Tibial artery (tissue), 4 donors: ENCODE measurements around the gene ELFN2.

Experiments
- DNase-seq, 2 donors: peaks; one replicate each; pipeline ENCODE4 v3.0.0-alpha.2; 2019
- H3K27ac ChIP-seq, 2 donors: fragments of 200-600 bp; sonication (generic) in 1 of 2; 1 replicate in 1 of 2; 2 replicates in 1 of 2; pipeline ENCODE4 v1.5.1; 2018 to 2019; ENCODE audit warnings: mild to moderate bottlenecking in 1 of 2
- H3K27me3 ChIP-seq, 2 donors: fragments of 200-600 bp; sonication (generic) in 1 of 2; one replicate each; pipeline versions ENCODE4 v1.5.1 to v1.6.0; 2016 to 2019
- H3K36me3 ChIP-seq, 3 donors: fragments of 200-600 bp; sonication (generic) in 2 of 3; one replicate each; pipeline ENCODE4 v1.5.1; 2016 to 2019; ENCODE audit warnings: mild to moderate bottlenecking in 2 of 3
- H3K4me1 ChIP-seq, 4 donors: fragments of 200-600 bp; sonication (generic) in 2 of 4; 1 replicate in 3 of 4; 2 replicates in 1 of 4; pipeline ENCODE4 v1.5.1; 2016 to 2019
- H3K4me3 ChIP-seq, 2 donors: fragments of 200-600 bp; sonication (generic) in 1 of 2; 1 replicate in 1 of 2; 2 replicates in 1 of 2; pipeline ENCODE4 v1.5.1; 2018 to 2019; ENCODE audit warnings: mild to moderate bottlenecking in 2 of 2
- H3K9me3 ChIP-seq, 3 donors: fragments of 200-600 bp; sonication (generic) in 1 of 3; one replicate each; pipeline ENCODE4 v1.5.1; 2016 to 2019
- CTCF ChIP-seq, 2 experiments: fragments of 200-600 bp in 1 of 2; fragments of 450-650 bp in 1 of 2; IDR thresholded peaks; one replicate each; pipeline ENCODE4 v1.5.1; 2017 to 2019; ENCODE audit warnings: antibody characterized with exemption in 2 of 2, mild to moderate bottlenecking in 1 of 2, moderate library complexity in 1 of 2
- intact Hi-C: fragments of 100-400 bp; cut with DNase I; formaldehyde crosslinking; loops from one replicate; pipeline ENCODE4 v1.15.0; 2023; ENCODE audit warnings: low total_unique reads

ELFN2 gene

DNA sequence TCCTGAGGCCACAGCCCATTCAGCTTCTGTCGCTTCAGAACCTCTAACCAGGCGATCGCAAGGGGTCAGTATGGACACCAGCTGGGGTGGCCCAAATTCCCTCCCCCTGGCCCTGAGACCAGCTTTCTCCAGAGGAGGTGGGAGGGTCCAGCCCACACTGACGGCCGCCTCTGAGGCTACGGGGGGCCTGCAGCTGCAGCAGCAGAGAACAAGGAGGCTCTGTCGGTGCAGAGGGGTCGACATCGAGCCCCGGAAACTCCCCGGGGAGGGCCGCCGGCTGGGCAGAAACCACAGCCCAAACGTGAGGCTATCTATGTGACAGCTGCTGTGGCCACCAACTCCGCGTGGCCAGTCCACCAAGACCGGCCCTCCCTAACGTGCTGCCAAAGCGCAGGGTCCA lies 40.8 kb downstream of the ELFN2 start:
- Histone ChIP-seq H3K4me1 (no peaks in the 10 kb centered on the region), H3K27ac (no peak overlapping the region), H3K27me3 (peaks cover 0 to 77% of the 10 kb centered on the region in 2 donors), H3K9me3 (no peaks in the 10 kb centered on the region), H3K36me3 (no peaks in the 10 kb centered on the region), H3K4me3 (no peak overlapping the region)
- DNase-seq: no peak
- intact Hi-C loops: no loop called here
- no peak for TF ChIP-seq CTCF (IDR thresholded peaks at IDR 0.05)

- intact Hi-C loops: no loop called here
- no peak for DNase-seq
- Histone ChIP-seq H3K27me3 (peaks cover 0 to 92% of the 10 kb centered on the region in 2 donors), H3K9me3 (no peaks in the 10 kb centered on the region), H3K4me3 (no peak overlapping the region), H3K36me3 (no peaks in the 10 kb centered on the region), H3K4me1 (no peaks in the 10 kb centered on the region), H3K27ac (no peak overlapping the region)
- TF ChIP-seq CTCF (IDR thresholded peaks at IDR 0.05): no peak
Measured at GRCh38 chr22:37384691-37385090, 42.6 kb downstream of the ELFN2 start.

GRCh38 chr22:37383341-37383740 lies 43.9 kb downstream of the ELFN2 start:
- intact Hi-C loops: no loop called here
- H3K27ac ChIP-seq: no peak overlapping the region
- H3K9me3 ChIP-seq: no peaks in the 10 kb centered on the region
- TF ChIP-seq CTCF (IDR thresholded peaks at IDR 0.05): no peak
- no peak overlapping the region for H3K4me3 ChIP-seq
- H3K4me1 ChIP-seq: no peaks in the 10 kb centered on the region
- no peaks in the 10 kb centered on the region for H3K36me3 ChIP-seq
- no peak for DNase-seq
- peaks cover 0 to 92% of the 10 kb centered on the region in 2 donors for H3K27me3 ChIP-seq

- Histone ChIP-seq H3K9me3 (no peaks in the 10 kb centered on the region), H3K27me3 (peaks cover 0 to 92% of the 10 kb centered on the region in 2 donors), H3K36me3 (no peaks in the 10 kb centered on the region), H3K4me1 (no peaks in the 10 kb centered on the region), H3K27ac (no peak overlapping the region), H3K4me3 (no peak overlapping the region)
- intact Hi-C loops: no loop called here
- DNase-seq: no peak
- no peak for TF ChIP-seq CTCF (IDR thresholded peaks at IDR 0.05)
Measured at GRCh38 chr22:37381489-37381888, 45.8 kb downstream of the ELFN2 start.

GRCh38 chr22:37379722-37380121 lies 47.6 kb downstream of the ELFN2 start:
- Histone ChIP-seq H3K27me3 (peaks cover 0 to 93% of the 10 kb centered on the region in 2 donors), H3K4me3 (no peak overlapping the region), H3K4me1 (no peaks in the 10 kb centered on the region), H3K9me3 (no peaks in the 10 kb centered on the region), H3K27ac (no peak overlapping the region), H3K36me3 (no peaks in the 10 kb centered on the region)
- TF ChIP-seq CTCF (IDR thresholded peaks at IDR 0.05): no peak
- no peak for DNase-seq
- intact Hi-C loops: no loop called here

GRCh38 chr22:37379085-37379484 lies 48.2 kb downstream of the ELFN2 start:
- H3K4me1 ChIP-seq: no peaks in the 10 kb centered on the region
- H3K9me3 ChIP-seq: no peaks in the 10 kb centered on the region
- TF ChIP-seq CTCF (IDR thresholded peaks at IDR 0.05): no peak
- no peak for DNase-seq
- intact Hi-C loops: no loop called here
- H3K27me3 ChIP-seq: peaks cover 0 to 90% of the 10 kb centered on the region in 2 donors
- H3K36me3 ChIP-seq: no peaks in the 10 kb centered on the region
- no peak overlapping the region for H3K27ac ChIP-seq
- H3K4me3 ChIP-seq: no peak overlapping the region
